HepG2 (cell line): ENCODE measurements around the gene C4B. TPM values are rescaled to one million over a fixed set of nuclear protein-coding genes. Genes with fewer than 3 reads are reported as not detected.

ENCODE experiments used
- ATAC-seq: fragments of 200-7000 bp; cut with Tn5 transposase; 3 replicates; pipeline ENCODE4 v1.9.1; 2020; ENCODE audit warnings: mild to moderate bottlenecking, moderate library complexity
- BruUV-seq: library from RNA; stranded (reverse); fragments of 400-500 nt; replicated peaks from 2 replicates; lab custom pipeline; 2021; lab: Mats Ljungman, UMichigan
- CTCF ChIA-PET: fragments of 300-600 bp; formaldehyde crosslinking; extraction: SDS; loops from one replicate; lab custom pipeline; 2021; ENCODE audit warnings: low total read pairs, inconsistent platforms, low intra/inter-chr PET ratio; lab: Yijun Ruan, JAX
- POLR2A ChIA-PET: fragments of 350-600 bp; sonication (Branson Sonifier 250); formaldehyde crosslinking; loops from one replicate; lab custom pipeline; 2020; ENCODE audit warnings: antibody characterized with exemption, inconsistent platforms; lab: Yijun Ruan, JAX
- DNase-seq: peaks from one replicate; pipeline ENCODE4 v3.0.0-alpha.2; 2015; ENCODE audit warnings: low spot score
- FAIRE-seq: peaks from 3 replicates; lab custom pipeline; 2011; peaks lifted over from hg19 to GRCh38; lab: Jason Lieb, UNC
- H2AFZ ChIP-seq: one replicate; pipeline ENCODE4 v1.6.1; 2011; ENCODE audit warnings: low read length, inconsistent platforms
- H3K27ac ChIP-seq: fragments of 300-600 bp; 3 replicates; pipeline ENCODE4 v1.8.0; 2011; ENCODE audit warnings: mixed run types, mild to moderate bottlenecking, mixed read lengths, low read length, inconsistent platforms; ENCODE audit not compliant: insufficient read depth; ENCODE audit errors: extremely low read length
- H3K27me3 ChIP-seq, 2 experiments: fragments of 200-600 bp in 1 of 2; 2 replicates in 1 of 2; 3 replicates in 1 of 2; pipeline versions ENCODE4 v1.6.0 to v1.8.0; 2011; ENCODE audit warnings: low read length in 2 of 2, mild to moderate bottlenecking in 2 of 2, moderate library complexity in 2 of 2, inconsistent platforms in 1 of 2; ENCODE audit not compliant: insufficient read depth in 2 of 2, control insufficient read depth in 1 of 2
- H3K36me3 ChIP-seq, 2 experiments: fragments of 200-600 bp in 1 of 2; replicated peaks in 1 of 2; 2 replicates in 1 of 2; 3 replicates in 1 of 2; pipeline versions ENCODE4 v1.5.1 to v1.8.0; 2011; ENCODE audit warnings: low read length in 2 of 2, inconsistent platforms in 1 of 2; ENCODE audit not compliant: insufficient read depth in 2 of 2, control insufficient read depth in 1 of 2
- H3K4me1 ChIP-seq: 2 replicates; pipeline ENCODE4 v1.5.1; 2012; ENCODE audit warnings: low read length, inconsistent platforms; ENCODE audit not compliant: insufficient read depth
- H3K4me2 ChIP-seq: 2 replicates; pipeline ENCODE4 v1.6.0; 2011; ENCODE audit warnings: low read depth, low read length, inconsistent platforms
- H3K4me3 ChIP-seq, 3 experiments: fragments of 200-600 bp in 1 of 3; sonication (generic), shearing (Covaris generic) in 1 of 3; replicated peaks in 1 of 3; 2 replicates each; pipeline ENCODE4 v1.5.1; 2011 to 2016; ENCODE audit warnings: low read length in 3 of 3, inconsistent platforms in 2 of 3, low read depth in 2 of 3, mild to moderate bottlenecking in 2 of 3, control low read depth in 1 of 3, mixed read lengths in 1 of 3; ENCODE audit not compliant: insufficient read depth in 1 of 3
- H3K79me2 ChIP-seq: one replicate; pipeline ENCODE4 v1.6.1; 2011; ENCODE audit warnings: low read length, inconsistent platforms; ENCODE audit not compliant: insufficient read depth
- H3K9ac ChIP-seq: 2 replicates; pipeline ENCODE4 v1.6.0; 2011; ENCODE audit warnings: mild to moderate bottlenecking, low read depth, low read length, inconsistent platforms; ENCODE audit not compliant: insufficient read depth
- H3K9me3 ChIP-seq: 2 replicates; pipeline ENCODE4 v1.5.1; 2012; ENCODE audit warnings: mild to moderate bottlenecking, low read length
- H4K20me1 ChIP-seq: 2 replicates; pipeline ENCODE4 v1.6.0; 2011; ENCODE audit warnings: inconsistent platforms, mild to moderate bottlenecking, low read length, moderate library complexity; ENCODE audit not compliant: insufficient read depth
- ATF7-NPFF ChIP-seq: sonication (generic); formaldehyde crosslinking; IDR thresholded peaks from 2 replicates; pipeline ENCODE4 v1.8.1; 2023; ENCODE audit warnings: mild to moderate bottlenecking, low read depth, missing genetic modification reagents, moderate library complexity
- ELF3 ChIP-seq: IDR thresholded peaks from 2 replicates; pipeline ENCODE4 v1.6.1; 2016; ENCODE audit warnings: missing genetic modification reagents, missing compliant biosample characterization
- FOXK2 ChIP-seq: fragments of 450-650 bp; IDR thresholded peaks from 2 replicates; pipeline ENCODE4 v1.6.1; 2016
- GFI1 ChIP-seq: sonication (generic); formaldehyde crosslinking; IDR thresholded peaks from 2 replicates; pipeline ENCODE4 v1.5.0; 2020; ENCODE audit warnings: missing genetic modification reagents, mild to moderate bottlenecking, borderline replicate concordance
- HHEX ChIP-seq: IDR thresholded peaks from 2 replicates; pipeline ENCODE4 v1.6.1; 2016; ENCODE audit warnings: control low read depth
- HOXA3 ChIP-seq: sonication (generic); formaldehyde crosslinking; IDR thresholded peaks from 2 replicates; pipeline ENCODE4 v1.5.0; 2020; ENCODE audit warnings: missing genetic modification reagents
- HOXA5 ChIP-seq: sonication (generic); formaldehyde crosslinking; IDR thresholded peaks from 2 replicates; pipeline ENCODE4 v1.4.0; 2020; ENCODE audit warnings: missing genetic modification reagents
- PBX2 ChIP-seq: IDR thresholded peaks from 2 replicates; pipeline ENCODE4 v1.6.1; 2016; ENCODE audit warnings: control low read depth
- REL ChIP-seq: sonication (generic); formaldehyde crosslinking; conservative IDR thresholded peaks from 2 replicates; pipeline ENCODE4 v1.8.0; 2022; ENCODE audit warnings: mild to moderate bottlenecking, missing genetic modification reagents, moderate library complexity
- ZBTB1 ChIP-seq: sonication (generic); formaldehyde crosslinking; IDR thresholded peaks from 2 replicates; pipeline ENCODE4 v1.4.0; 2020; ENCODE audit warnings: missing genetic modification reagents, borderline replicate concordance
- ZNF329 ChIP-seq: sonication (generic); formaldehyde crosslinking; IDR thresholded peaks from 2 replicates; pipeline ENCODE4 v1.9.0; 2021; ENCODE audit warnings: low read depth, mild to moderate bottlenecking, missing genetic modification reagents
- ZNF788 ChIP-seq: sonication (generic); formaldehyde crosslinking; IDR thresholded peaks from 2 replicates; pipeline ENCODE4 v1.5.0; 2020; ENCODE audit warnings: mild to moderate bottlenecking, missing genetic modification reagents, borderline replicate concordance
- ZNF878 ChIP-seq: sonication (generic); formaldehyde crosslinking; IDR thresholded peaks from 2 replicates; pipeline ENCODE4 v1.8.1; 2023; ENCODE audit warnings: mild to moderate bottlenecking, missing genetic modification reagents, moderate library complexity
- WGBS: methylation state at CpG from one replicate; pipeline ENCODE4 v1.1.6; 2017; ENCODE audit warnings: low lambda C conversion rate; 5-methylcytosine and 5-hydroxymethylcytosine counted together
- in situ Hi-C: cut with HindIII; loops from 2 replicates; pipeline ENCODE4 v1.10.0; 2017; ENCODE audit warnings: low pct_unique_long_range_greater_than_20kb; ENCODE audit not compliant: extremely low pct_ligation_motif_present
- intact Hi-C: fragments of 100-400 bp; cut with micrococcal nuclease; formaldehyde crosslinking; loops from one replicate; pipeline ENCODE4 v1.10.0; 2022; ENCODE audit not compliant: unreplicated experiment
- polyA plus RNA-seq, 8 experiments: library from polyadenylated mRNA; depleted of rRNA in 3 of 8; stranded (reverse) in 7 of 8; unstranded in 1 of 8; fragments of >200 nt; fragmentation: Illumina TruSeq in 4 of 8; extraction: Trizol in 4 of 8; gene quantifications; 2 replicates each; pipeline versions ENCODE4 v1.2.1 to v1.2.3, GENCODE V29; 2011 to 2016; ENCODE audit warnings: low read depth in 4 of 8, missing spikeins in 1 of 8, mixed read lengths in 1 of 8; ENCODE audit not compliant: insufficient read depth in 1 of 8
- total RNA-seq, 5 experiments: library from RNA; depleted of rRNA; stranded (reverse); fragments of >200 nt; fragmentation: Illumina TruSeq; extraction: Trizol; gene quantifications; 2 replicates each; pipeline ENCODE4 v1.2.3, GENCODE V29; 2016; ENCODE audit warnings: low read depth in 1 of 5
- TF ChIP-seq, protein P1 (sequence below): sonication (generic); formaldehyde crosslinking; IDR thresholded peaks from 2 replicates; pipeline ENCODE4 v1.5.0; 2020; ENCODE audit warnings: mild to moderate bottlenecking, missing genetic modification reagents
- TF ChIP-seq, protein P2 (sequence below): sonication (generic); formaldehyde crosslinking; IDR thresholded peaks from 2 replicates; pipeline ENCODE4 v1.4.0; 2020; ENCODE audit warnings: mild to moderate bottlenecking, missing genetic modification reagents

Gene C4B
- total and polyA plus RNA-seq, 2 of the 13 experiments (the other 11 are each of a cell fraction or from before 2014, with no cell fraction given) = 167 to 538 TPM

- TF ChIP-seq PBX2 (no peak), FOXK2 (no peak), ZNF788 (CRISPR knock-in tag) (no peak), GFI1 (CRISPR knock-in tag) (no peak)
Measured at GRCh38 chr6:32075781-32076180, 61.2 kb downstream of the C4B start (continued).

GRCh38 chr6:32076321-32076809 lies 61.8 kb downstream of the C4B start:
- TF ChIP-seq HOXA3 (CRISPR knock-in tag) = no peak
- TF ChIP-seq ZBTB1 (CRISPR knock-in tag) = no peak
- TF ChIP-seq, protein P1, sequence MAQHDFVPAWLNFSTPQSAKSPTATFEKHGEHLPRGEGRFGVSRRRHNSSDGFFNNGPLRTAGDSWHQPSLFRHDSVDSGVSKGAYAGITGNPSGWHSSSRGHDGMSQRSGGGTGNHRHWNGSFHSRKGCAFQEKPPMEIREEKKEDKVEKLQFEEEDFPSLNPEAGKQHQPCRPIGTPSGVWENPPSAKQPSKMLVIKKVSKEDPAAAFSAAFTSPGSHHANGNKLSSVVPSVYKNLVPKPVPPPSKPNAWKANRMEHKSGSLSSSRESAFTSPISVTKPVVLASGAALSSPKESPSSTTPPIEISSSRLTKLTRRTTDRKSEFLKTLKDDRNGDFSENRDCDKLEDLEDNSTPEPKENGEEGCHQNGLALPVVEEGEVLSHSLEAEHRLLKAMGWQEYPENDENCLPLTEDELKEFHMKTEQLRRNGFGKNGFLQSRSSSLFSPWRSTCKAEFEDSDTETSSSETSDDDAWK (CRISPR knock-in tag) = no peak
- TF ChIP-seq, protein P2, sequence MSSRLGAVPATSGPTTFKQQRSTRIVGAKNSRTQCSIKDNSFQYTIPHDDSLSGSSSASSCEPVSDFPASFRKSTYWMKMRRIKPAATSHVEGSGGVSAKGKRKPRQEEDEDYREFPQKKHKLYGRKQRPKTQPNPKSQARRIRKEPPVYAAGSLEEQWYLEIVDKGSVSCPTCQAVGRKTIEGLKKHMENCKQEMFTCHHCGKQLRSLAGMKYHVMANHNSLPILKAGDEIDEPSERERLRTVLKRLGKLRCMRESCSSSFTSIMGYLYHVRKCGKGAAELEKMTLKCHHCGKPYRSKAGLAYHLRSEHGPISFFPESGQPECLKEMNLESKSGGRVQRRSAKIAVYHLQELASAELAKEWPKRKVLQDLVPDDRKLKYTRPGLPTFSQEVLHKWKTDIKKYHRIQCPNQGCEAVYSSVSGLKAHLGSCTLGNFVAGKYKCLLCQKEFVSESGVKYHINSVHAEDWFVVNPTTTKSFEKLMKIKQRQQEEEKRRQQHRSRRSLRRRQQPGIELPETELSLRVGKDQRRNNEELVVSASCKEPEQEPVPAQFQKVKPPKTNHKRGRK = no peak
- no peak for TF ChIP-seq ELF3 (CRISPR knock-in tag)
- TF ChIP-seq ATF7-NPFF (CRISPR knock-in tag) = no peak
- no peak for TF ChIP-seq PBX2
- no peak for TF ChIP-seq ZNF329 (CRISPR knock-in tag)
- no peak for TF ChIP-seq REL
- no peak for TF ChIP-seq FOXK2
- TF ChIP-seq HHEX = no peak
- TF ChIP-seq ZNF878 = no peak
- no peak for TF ChIP-seq HOXA5 (CRISPR knock-in tag)
- H3K79me2 ChIP-seq = no peaks in the 10 kb centered on the region
- DNase-seq (no peak), ATAC-seq (no peak), FAIRE-seq (no peak)
- no peaks in the 10 kb centered on the region for H3K36me3 ChIP-seq
- no TSS peak for BruUV-seq
- peaks cover 5 to 76% of the 10 kb centered on the region in 2 experiments; a peak in 4 of 5 replicates for H3K27me3 ChIP-seq
- ChIA-PET CTCF (no interaction called here), POLR2A (no interaction called here)
- intact Hi-C loops = no loop called here
- H3K9me3 ChIP-seq = no peaks in the 10 kb centered on the region
- H3K4me1 ChIP-seq = no peaks in the 10 kb centered on the region
- H3K4me3 ChIP-seq = no peak overlapping the region
- H3K9ac ChIP-seq = no peak overlapping the region
- 26% methylated on average over 12 of the region's 12 CpGs for WGBS
- H3K4me2 ChIP-seq = no peak overlapping the region
- in situ Hi-C loops = loop anchor here (25.0 kb wide), 1 partner anchor 711 kb away; no protein-coding TSS in a partner anchor
- 0 out of 2 replicates have a peak, but pooled peaks cover 4% of the 10 kb centered on the region for H4K20me1 ChIP-seq
- no peak overlapping the region for H3K27ac ChIP-seq
- H2AFZ ChIP-seq = no peak overlapping the region
